HG02798 (cell line): ENCODE measurements around the gene PDK2.
"Not testable (repeated sequence)": the region's sequence is repeated elsewhere in the genome, so short reads cannot be mapped to it uniquely, and the experiment has no call there.

Source experiments
- ATAC-seq: cut with Tn5 transposase; IDR thresholded peaks from one replicate; pipeline ENCODE4 v1.9.1; 2021; ENCODE audit warnings: mild to moderate bottlenecking; ENCODE audit not compliant: unreplicated experiment, poor library complexity

PDK2 gene

DNA sequence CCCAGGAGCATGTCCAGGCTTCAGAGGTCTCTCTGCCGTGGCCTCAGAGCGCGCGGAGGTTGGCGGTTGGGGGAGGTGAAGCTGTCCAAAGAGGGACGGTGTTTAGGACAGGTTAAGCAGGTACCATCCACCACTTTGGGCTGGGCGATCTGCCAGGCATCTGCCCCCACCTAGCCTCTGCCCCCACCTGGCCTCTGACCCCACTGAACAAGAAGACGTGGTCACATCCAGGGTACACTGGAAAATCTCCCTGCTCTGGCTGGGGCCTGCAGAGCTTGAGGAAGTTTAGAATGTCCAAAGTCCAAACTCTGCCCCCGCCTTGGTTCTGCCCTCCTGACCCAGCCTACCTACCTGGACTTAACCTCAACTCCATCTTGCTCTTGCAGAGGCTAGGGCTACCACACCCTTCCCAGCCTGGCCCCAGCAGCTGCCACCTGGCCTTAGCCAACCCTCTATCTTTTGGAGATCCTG is 37.6 kb upstream of the PDK2 start:
- no peak for ATAC-seq

DNA sequence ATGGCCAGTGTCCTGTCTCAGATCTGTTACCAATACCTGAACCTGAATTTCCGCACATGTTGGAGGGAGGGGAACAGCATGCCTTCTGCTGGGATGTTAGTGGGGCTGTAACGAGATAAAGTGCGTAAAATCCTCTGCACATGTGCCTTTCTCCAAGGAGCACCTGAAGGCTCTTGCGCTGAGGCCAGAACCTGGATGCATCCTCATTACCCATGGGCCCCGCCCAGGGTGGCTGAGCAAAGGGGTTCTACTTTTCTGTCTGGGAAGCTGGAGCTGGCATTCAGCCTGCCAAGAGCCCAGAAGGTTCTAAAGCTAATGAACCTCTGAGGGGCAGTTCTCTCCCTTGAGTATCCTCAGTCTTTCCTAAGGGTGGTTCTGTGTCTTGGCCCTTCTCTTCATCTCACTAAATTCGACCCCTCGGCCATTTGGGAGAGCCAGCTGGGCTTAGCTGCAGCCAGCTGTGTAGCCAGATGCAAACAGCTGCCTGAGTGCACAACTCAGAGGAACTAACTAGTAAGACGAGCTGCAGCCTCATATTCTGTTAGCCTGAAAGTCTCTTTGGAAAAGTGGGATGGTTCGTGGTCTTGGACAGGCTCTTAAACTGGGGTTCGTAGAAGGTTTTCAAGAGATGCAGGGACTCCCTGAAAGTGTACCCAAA is 36.7 kb upstream of the PDK2 start:
- ATAC-seq = no peak

GRCh38 chr17:50059256-50059655 is 35.9 kb upstream of the PDK2 start:
- ATAC-seq = no peak

DNA sequence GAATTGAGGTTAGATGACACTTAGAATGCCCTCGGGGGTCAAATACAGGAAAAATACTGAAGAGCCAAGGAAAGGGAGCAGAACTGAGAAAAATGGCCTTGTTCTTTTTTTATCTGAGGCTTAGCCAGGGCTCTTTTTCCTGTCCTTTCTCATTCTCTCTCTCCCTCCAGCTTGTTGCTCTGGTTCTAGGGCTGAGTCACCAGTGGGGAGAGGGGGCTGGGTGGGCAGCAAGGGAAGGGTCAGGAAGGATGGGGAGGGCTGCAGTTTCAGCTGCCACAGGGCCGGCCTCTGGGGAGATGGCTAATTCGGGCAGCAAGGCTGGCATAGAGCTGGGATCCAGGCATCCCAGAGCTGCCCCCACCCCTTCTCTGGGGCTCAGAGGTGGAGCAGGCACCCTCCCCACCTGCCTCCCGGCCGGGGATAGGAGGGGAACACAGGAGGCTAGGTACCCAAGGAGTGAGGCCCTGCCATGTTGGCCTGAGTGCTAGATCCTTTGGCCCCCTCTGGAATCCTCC is 35.3 kb upstream of the PDK2 start:
- no peak for ATAC-seq

GRCh38 chr17:50060951-50061712 is 34.0 kb upstream of the PDK2 start:
- no peak for ATAC-seq

DNA sequence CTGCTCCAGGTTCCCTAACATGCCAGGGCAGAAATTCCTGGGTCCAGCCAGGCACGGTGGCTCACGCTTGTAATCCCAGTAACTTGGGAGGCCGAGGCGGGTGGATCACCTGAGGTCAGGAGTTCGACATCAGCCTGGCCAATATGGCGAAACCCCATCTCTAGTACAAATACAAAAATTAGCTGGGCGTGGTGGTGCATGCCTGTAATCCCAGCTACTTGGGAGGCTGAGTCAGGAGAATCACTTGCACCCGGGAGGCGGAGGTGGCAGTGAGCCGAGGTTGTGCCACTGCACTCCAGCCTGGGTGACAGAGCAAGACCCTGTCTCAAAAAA is 33.5 kb upstream of the PDK2 start:
- ATAC-seq = not testable (repeated sequence)

DNA sequence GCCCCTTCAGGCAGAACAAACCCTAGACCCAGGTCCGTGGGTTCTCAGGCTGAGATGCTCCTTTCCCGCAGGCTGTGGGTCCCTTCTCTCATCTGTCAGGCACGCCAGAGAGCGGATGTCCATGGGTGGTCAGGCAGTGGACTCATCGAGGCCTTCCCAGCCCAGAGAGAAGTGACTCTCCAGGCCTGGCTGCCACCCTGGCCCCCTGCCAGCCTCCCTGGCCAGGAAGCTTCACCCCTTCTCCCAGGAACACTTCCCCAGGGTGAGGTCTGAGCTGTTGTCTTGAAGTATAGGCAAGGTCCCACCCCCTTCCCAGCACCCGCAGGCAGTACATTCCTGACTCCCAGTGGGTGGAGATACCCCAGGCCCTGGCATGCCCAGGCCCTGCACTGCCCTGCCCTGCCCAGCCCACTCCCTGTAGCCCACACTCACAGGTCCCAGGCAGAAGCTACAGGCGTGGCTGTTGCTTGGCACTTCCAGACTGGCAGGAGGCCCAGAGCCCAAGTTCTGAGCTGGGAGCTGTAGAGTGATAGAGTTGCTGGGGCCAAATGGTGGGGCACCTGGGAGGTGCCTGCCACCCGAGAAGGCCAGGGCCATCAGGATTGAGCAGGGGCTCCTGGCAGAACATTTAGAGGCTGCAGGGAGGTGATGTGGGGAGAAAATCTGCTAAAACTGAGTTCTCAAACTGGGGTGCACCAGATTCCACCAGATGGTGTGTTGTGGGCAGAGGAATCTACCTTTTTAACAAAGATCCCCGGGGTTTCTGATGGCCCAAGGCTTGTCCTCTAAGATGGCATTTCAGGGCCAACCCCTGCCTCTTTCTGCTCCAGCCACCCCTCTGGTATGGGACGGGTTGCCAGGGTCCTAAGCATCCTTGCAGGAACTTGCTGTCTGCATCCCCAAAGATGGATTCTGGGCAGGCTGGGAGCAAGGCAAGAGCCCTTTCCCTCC is 32.6 kb upstream of the PDK2 start:
- ATAC-seq = no peak

DNA sequence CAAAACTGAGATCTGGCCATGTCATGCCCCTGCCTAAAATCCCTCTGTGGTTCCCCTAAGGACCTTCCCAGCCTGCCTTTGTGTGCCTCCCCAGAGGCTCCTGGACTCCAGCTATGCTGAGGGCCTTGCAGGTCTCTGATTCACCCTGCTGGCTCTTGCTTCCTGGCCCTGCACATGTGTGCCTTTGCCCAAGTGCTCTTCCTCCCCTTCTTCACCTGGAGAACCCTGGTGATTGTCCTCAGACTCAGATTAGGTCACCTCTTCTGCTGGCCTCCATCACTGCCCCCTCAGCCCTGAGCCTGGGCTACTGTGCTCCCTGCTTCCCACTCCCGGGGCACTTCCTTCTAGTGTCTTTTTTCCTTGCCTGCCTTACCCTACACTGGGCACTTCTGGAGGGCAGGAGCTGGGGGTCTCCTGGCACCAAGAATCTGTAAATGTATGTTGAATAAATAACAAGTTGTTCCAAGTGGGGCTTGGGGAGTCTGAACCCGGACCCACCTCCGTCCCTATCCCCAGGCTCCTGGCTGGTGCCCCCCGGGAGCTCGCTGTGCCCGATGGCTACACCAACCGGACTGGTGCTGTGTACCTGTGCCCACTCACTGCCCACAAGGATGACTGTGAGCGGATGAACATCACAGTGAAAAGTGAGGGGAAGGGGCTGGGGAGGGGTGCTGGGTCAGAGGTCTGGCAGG is 31.4 kb upstream of the PDK2 start:
- ATAC-seq = no peak

DNA sequence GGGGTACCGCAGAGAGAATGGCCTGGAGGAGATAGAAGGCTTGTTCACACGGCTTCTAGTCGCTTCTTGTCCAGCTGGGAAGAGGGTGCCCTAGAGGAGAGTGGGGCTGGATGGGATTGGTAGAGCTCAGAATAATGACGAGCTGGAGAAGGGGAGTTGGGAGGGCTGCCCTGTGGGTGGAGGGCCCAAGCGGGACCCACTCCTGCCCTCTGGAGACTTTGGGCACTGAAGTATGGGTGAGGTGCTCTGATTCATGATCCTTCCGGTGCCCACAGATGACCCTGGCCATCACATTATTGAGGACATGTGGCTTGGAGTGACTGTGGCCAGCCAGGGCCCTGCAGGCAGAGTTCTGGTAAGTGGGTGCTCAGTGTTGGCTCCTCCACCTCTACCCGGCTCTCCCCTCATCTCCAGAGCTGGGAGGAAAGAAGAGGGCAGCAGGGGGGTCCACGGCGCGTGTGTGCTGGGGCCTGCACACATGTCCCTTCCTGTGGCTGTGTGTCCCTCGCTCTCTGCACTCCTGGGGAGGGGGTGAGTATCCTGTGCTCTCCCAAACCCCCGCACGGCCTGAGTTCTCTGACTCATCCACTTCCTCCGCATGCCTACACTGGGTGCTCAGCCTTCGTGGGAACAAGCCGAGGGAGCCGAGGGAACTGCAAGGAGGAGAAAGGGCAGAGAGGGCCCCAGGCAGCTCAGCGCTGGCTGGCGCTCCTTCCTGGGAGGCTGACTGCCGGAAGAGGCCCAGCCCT is 30.7 kb upstream of the PDK2 start:
- ATAC-seq = no peak

DNA sequence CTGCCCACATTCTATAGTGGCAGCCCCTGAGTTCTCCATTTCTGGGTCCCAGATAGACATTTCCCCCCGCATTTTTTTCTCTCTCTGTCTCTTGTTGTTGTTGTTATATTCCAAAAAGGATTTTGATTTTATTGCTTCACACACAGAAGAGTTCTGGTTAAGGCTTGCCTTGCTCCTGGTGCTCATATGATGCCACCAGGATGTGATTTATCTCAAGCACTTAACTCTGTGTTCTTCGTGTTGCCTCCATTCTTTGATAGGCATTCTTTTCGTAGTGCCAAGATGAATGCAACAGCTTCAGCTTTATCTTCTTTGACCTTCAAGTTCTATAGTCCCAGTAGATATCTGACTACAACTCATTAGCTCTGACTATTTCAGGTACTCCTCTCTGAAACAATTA is 30.1 kb upstream of the PDK2 start:
- ATAC-seq = no peak

DNA sequence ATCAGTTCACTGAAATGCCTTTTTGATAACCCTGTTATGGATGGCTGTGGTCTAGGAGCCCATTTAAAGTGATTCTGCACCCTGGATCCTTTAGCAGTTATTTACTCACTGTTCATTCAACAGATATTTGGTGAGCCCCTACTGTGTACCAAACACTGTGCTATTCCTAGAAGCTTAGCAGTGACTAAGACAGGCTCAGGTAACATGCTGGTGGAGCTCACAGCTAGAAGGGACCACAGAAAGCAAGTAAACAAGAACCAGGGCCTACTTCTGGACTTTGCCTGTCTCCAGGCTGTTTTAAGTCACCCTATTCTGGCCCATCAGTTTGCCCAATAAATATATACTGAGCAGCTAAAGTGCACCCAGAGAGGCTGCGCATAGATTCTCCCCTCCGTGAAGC is 28.2 kb upstream of the PDK2 start:
- no peak for ATAC-seq

DNA sequence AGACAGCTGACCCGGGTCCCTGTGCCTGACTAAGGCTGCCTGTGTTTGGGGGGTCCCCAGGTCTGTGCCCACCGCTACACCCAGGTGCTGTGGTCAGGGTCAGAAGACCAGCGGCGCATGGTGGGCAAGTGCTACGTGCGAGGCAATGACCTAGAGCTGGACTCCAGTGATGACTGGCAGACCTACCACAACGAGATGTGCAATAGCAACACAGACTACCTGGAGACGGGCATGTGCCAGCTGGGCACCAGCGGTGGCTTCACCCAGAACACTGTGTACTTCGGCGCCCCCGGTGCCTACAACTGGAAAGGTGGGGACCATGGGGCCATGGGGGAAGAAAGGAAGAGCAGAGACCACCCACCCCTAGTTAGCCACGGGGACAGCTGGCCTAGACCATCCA is 27.2 kb upstream of the PDK2 start:
- ATAC-seq = no peak

- ATAC-seq = no peak
Observed at GRCh38 chr17:50070908-50071680, 24.1 kb upstream of the PDK2 start.

DNA sequence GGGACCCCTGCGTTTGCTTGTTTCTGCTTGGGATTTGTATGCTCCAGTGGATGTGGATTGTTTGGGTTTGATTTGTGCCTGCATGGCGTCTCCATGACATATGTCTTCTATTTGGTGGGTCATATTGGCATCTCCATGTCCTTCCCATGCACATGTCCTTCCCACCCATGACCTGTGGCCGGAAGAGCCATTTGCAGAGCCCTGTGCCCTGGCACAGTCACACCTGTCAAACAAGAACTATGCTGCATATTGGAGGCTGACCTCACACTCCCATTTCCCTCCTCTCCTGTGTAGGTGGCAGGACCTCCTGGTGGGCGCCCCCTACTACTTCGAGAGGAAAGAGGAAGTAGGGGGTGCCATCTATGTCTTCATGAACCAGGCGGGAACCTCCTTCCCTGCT is 23.5 kb upstream of the PDK2 start:
- no peak for ATAC-seq

GRCh38 chr17:50072130-50072529 is 23.0 kb upstream of the PDK2 start:
- no peak for ATAC-seq

GRCh38 chr17:50072925-50073324 is 22.2 kb upstream of the PDK2 start:
- ATAC-seq = no peak

DNA sequence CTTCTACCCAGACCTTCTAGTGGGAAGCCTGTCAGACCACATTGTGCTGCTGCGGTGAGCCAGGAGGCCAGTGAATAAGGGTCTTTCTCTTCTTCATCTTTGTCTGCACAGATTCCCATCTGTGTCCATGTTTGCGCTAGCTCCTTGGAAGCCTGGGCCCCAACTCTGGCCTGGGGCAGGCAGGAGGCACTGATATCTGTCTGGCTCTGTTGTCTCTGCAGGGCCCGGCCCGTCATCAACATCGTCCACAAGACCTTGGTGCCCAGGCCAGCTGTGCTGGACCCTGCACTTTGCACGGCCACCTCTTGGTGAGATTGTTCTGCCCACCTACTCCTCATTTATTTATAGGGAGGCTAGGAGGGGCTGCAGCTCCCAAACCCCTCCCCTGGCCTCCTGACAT is 20.9 kb upstream of the PDK2 start:
- ATAC-seq = no peak

GRCh38 chr17:50075446-50076032 is 19.6 kb upstream of the PDK2 start:
- no peak for ATAC-seq

DNA sequence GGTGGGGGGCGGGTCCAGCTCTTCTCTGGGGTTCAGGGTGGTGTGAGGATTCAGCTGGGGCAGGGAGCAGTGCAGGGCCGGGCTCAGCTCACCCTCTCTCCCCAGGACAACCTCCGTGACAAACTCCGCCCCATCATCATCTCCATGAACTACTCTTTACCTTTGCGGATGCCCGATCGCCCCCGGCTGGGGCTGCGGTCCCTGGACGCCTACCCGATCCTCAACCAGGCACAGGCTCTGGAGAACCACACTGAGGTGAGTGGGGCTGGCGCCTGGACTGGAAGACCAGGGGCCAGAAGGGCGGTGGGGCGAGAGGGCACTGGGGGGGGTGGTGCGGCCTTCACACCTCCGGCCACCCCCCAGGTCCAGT is 18.9 kb upstream of the PDK2 start:
- ATAC-seq = no peak
